ACC112 (cell line): ENCODE data around the gene E2F2.

Experiments used
- H2AFZ ChIP-seq: fragments of 200-600 bp; sonication (generic); one replicate; pipeline ENCODE4 v1.6.0; 2017; ENCODE audit warnings: antibody characterized with exemption, low read length; ENCODE audit not compliant: unreplicated experiment
- H3K27ac ChIP-seq: fragments of 200-600 bp; sonication (generic); 2 replicates; pipeline ENCODE4 v1.5.1; 2014; ENCODE audit warnings: low read depth, mild to moderate bottlenecking, antibody characterized with exemption, low read length, moderate library complexity
- H3K27me3 ChIP-seq: fragments of 200-600 bp; sonication (generic); 2 replicates; pipeline ENCODE4 v1.6.1; 2014; ENCODE audit warnings: mild to moderate bottlenecking, antibody characterized with exemption, low read length, moderate library complexity, mixed read lengths; ENCODE audit not compliant: insufficient read depth
- H3K36me3 ChIP-seq: fragments of 200-600 bp; sonication (generic); 2 replicates; pipeline ENCODE4 v1.6.1; 2016; ENCODE audit warnings: mild to moderate bottlenecking, antibody characterized with exemption, low read length, moderate library complexity, mixed read lengths; ENCODE audit not compliant: insufficient read depth
- H3K4me1 ChIP-seq: fragments of 200-600 bp; sonication (generic); one replicate; pipeline ENCODE4 v1.6.1; 2016; ENCODE audit warnings: low read length, mixed read lengths; ENCODE audit not compliant: insufficient read depth, unreplicated experiment, control insufficient read depth
- H3K4me3 ChIP-seq: fragments of 200-600 bp; sonication (generic); 2 replicates; pipeline ENCODE4 v1.5.1; 2014; ENCODE audit warnings: mild to moderate bottlenecking, low read depth, low read length
- H3K79me2 ChIP-seq: fragments of 200-600 bp; sonication (generic); one replicate; pipeline ENCODE4 v1.6.0; 2016; ENCODE audit warnings: low read length; ENCODE audit not compliant: control insufficient read depth, unreplicated experiment, insufficient read depth

E2F2 gene

GRCh38 chr1:23570001-23570691, 39.1 kb upstream of the E2F2 start:
- no peaks in the 10 kb centered on the region for H3K27me3 ChIP-seq
- H3K4me3 ChIP-seq = no peak overlapping the region
- H3K27ac ChIP-seq = no peak overlapping the region
- H3K79me2 ChIP-seq = no peaks in the 10 kb centered on the region
- no peaks in the 10 kb centered on the region for H3K36me3 ChIP-seq
- peaks cover 6% of the 10 kb centered on the region for H3K4me1 ChIP-seq
- H2AFZ ChIP-seq = no peak overlapping the region

DNA sequence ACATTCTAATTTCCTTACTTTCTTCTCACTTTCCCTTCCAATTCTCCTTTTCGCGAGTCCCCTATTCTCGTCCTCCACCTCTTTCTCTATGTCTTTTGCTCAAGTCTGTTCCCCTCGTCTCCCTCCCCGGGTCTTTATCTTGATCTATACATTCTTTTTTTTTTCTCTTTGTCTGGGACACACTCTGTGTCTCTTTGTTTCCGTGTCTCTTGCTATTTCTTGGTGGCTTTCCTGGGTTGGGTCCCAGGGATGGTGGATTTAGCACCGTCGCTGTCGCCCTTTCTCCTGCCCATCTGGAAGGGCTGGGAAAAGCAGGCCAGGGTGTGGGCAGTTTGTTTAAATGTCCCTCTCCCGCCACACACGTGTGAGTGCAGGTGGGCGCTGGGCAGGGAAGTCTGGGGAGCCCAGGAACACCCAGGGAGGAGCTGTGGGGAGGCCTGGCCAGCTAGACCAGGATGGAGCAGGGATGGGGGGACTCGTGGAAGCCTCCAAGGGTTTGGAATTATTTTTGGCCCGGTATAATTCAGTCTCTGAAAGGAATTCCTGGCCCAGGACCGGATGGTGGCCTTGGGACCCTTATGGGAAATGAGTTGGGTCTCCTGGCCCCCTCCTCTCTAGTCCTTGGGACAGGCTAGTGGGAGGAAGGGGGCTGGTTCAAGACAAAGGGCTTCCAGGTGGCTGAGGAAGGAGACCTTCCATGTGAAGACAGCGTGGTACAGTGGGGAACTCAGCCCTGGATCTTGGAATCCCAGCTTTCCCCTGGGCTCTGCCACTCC, 37.8 kb upstream of the E2F2 start:
- H3K27ac ChIP-seq = 0 out of 2 replicates have a peak overlapping the region, but pooled peaks have one; percentile 20
- peaks cover 12% of the 10 kb centered on the region for H3K4me1 ChIP-seq
- H3K79me2 ChIP-seq = no peaks in the 10 kb centered on the region
- H3K27me3 ChIP-seq = no peaks in the 10 kb centered on the region
- H3K36me3 ChIP-seq = no peaks in the 10 kb centered on the region
- H3K4me3 ChIP-seq = peak overlapping the region; percentile 78
- H2AFZ ChIP-seq = peak overlapping the region; percentile 90

DNA sequence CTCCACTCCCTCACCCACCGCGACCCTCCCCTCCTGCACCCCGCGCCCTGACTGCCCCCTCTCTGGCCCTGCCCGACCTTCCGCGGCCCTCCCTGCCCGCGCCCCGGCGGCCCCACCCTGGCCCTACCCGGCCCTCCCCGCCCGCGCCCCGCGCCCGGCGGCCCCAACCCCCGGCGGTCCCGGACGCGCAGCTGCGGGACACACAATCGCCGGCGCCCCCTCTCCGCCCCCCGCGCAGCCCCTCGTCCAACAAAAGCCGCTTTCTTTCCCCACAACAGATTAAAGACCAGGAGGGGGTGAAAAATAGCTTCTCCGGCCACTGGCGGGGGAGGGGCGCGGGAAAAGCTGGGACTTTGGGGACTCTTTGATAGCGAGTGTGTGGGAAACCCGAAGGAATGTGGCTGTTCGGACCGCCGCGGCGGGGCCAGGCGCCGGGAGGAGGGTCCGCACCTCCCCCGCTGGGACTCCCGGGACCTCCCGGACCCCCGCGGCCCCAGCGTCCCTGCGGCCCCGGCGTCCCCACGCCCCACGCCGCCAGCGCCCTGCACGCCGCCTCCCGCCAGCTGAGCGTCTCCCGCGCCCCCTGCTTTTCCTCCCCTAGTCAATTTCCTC, 37.1 kb upstream of the E2F2 start:
- Histone ChIP-seq H3K27me3 (no peaks in the 10 kb centered on the region), H2AFZ (peak overlapping the region; percentile 90), H3K4me3 (peak overlapping the region; percentile 78), H3K4me1 (peaks cover 13% of the 10 kb centered on the region), H3K36me3 (no peaks in the 10 kb centered on the region), H3K27ac (peak overlapping the region; percentile 20; the same call in 1 of the 2 replicates), H3K79me2 (no peaks in the 10 kb centered on the region)

DNA sequence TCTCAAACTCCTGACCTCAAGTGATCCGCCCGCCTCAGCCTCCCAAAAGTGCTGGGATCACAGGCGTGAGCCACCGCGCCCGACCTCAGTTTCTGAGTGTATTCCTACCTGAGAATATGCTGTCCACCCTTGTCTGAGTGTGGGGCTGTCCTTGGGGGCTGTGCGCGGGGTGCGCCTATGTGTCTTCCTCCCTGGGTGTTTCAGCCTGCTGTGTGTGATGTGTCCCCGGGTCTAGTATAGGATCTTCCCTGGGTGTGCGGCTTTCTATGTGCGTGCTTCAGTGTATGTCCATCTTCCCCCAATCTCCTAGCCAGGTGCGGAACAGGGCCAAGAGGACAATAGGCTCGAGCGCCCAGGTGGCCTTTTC, 36.6 kb upstream of the E2F2 start:
- Histone ChIP-seq H3K4me1 (peaks cover 17% of the 10 kb centered on the region), H3K79me2 (no peaks in the 10 kb centered on the region), H3K36me3 (no peaks in the 10 kb centered on the region), H3K27me3 (no peaks in the 10 kb centered on the region), H2AFZ (no peak overlapping the region), H3K27ac (no peak overlapping the region), H3K4me3 (peak overlapping the region; percentile 78)

DNA sequence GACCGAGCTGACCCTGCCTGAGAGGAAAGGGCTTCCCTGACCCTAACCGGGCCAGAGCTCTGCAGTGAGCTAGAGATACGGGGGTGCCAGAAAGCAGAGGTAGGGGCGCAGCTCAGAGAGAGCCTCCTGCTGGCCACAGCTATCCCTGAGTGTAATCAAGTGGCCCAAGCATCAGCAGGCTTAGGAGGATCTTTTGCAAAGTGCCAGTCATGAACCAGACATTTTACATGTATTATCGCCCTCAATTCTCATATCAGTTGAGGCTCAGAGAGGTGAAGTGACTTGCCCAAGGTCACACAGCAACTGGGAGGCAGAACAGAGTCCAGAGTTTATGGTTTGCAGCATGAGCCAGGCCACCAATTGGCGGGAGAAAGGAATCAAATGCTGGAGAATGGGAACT, 35.3 kb upstream of the E2F2 start:
- no peak overlapping the region for H3K4me3 ChIP-seq
- peaks cover 26% of the 10 kb centered on the region for H3K4me1 ChIP-seq
- no peaks in the 10 kb centered on the region for H3K27me3 ChIP-seq
- no peaks in the 10 kb centered on the region for H3K36me3 ChIP-seq
- H2AFZ ChIP-seq = no peak overlapping the region
- H3K79me2 ChIP-seq = no peaks in the 10 kb centered on the region
- H3K27ac ChIP-seq = no peak overlapping the region

- Histone ChIP-seq H3K27me3 (no peaks in the 10 kb centered on the region), H2AFZ (no peak overlapping the region), H3K4me1 (peaks cover 32% of the 10 kb centered on the region), H3K79me2 (peaks cover 1% of the 10 kb centered on the region), H3K27ac (peak overlapping the region; percentile 40), H3K4me3 (no peak overlapping the region), H3K36me3 (no peaks in the 10 kb centered on the region)
These were observed 34.7 kb upstream of the E2F2 start for GRCh38 chr1:23565776-23566175.

DNA sequence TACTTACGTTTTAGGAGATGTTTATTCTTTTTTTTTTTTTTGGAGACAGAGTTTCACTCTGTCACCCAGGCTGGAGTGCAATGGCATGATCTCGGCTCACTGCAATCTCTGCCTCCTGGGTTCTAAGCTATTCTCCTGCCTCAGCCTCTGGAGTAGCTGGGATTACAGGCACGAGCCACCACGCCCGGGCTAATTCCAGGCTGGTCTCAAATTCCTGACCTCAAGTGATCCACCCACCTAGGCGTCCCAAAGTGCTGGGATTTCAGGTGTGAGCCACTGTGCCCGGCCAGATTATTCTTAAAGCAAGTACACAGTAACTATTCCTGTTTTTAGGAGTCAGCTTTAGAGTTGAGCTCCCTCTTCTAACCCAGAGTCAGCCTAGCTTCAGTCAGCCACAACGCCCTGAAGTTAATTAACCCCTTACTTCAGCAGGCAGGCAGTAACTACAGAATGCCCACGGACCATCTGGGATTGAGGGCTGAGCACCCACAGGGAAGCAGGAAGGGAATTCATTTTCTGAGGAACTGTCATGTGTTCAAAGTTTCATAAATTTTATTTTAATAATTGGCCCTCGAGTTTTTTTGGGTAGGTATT, 33.6 kb upstream of the E2F2 start:
- Histone ChIP-seq H3K36me3 (no peaks in the 10 kb centered on the region), H3K4me1 (peaks cover 43% of the 10 kb centered on the region), H2AFZ (no peak overlapping the region), H3K27ac (no peak overlapping the region), H3K27me3 (no peaks in the 10 kb centered on the region), H3K4me3 (no peak overlapping the region), H3K79me2 (peaks cover 7% of the 10 kb centered on the region)

DNA sequence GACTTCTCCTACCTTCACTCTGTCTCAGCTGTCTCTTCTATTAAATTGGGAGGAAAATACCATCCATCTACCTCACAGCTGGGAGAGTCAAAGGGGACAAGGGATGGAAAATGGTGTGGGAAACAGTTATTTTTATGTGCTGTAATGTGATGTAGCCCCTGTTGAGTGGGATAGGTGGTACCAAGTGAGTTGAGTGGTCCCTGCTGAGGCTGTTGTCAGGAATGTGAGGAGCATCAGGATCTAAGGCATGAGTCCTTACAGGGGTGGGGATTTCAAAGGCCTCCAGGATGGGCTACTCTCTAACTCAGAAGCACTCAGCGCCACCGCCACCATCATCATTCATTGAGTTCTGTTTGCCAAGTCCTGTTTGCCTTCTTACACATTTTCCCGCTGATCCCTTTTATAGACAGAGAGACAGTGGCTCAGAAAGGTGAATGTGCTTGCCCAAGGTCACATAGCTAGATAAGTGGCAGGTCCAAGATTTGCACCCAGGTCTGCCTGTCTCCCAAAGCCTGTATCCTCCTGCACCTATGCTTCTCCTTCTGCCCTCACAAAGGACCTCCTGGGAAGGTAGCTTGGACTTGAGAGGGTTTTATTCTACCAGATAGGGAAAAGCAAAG, 32.8 kb upstream of the E2F2 start:
- peak overlapping the region; percentile 95 for H3K27ac ChIP-seq
- H2AFZ ChIP-seq = no peak overlapping the region
- H3K36me3 ChIP-seq = peaks cover 3% of the 10 kb centered on the region; the same call in 1 of the 2 replicates
- H3K4me3 ChIP-seq = no peak overlapping the region
- peaks cover 39% of the 10 kb centered on the region for H3K4me1 ChIP-seq
- peaks cover 11% of the 10 kb centered on the region for H3K79me2 ChIP-seq
- H3K27me3 ChIP-seq = no peaks in the 10 kb centered on the region

DNA sequence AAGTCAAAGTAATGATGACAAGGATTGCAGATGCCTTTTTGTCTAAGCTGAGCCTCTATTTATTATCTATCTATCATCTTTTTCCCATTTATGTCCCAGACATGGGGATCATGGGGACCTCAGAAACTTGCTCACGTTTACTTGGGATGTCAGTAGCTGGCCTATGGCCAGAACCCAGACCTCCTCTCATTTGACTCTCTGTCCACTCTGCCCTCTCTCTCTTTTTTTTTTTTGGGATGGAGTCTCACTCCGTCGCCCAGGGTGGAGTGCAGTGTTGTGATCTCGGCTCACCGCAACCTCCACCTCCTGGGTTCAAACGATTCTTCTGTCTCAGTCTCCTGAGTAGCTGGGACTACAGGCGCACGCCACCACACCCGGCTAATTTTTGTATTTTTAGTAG, 32.0 kb upstream of the E2F2 start:
- Histone ChIP-seq H3K27me3 (no peaks in the 10 kb centered on the region), H2AFZ (no peak overlapping the region), H3K4me1 (peaks cover 37% of the 10 kb centered on the region), H3K79me2 (peaks cover 19% of the 10 kb centered on the region), H3K27ac (peak overlapping the region; percentile 95), H3K4me3 (no peak overlapping the region; the same call in 1 of the 2 replicates), H3K36me3 (peaks cover 12% of the 10 kb centered on the region; the same call in 1 of the 2 replicates)

- peak overlapping the region; percentile 49 for H3K4me3 ChIP-seq
- H3K79me2 ChIP-seq = peaks cover 26% of the 10 kb centered on the region
- H3K27ac ChIP-seq = peak overlapping the region; percentile 95
- H3K36me3 ChIP-seq = peaks cover 19% of the 10 kb centered on the region; the same call in 1 of the 2 replicates
- no peaks in the 10 kb centered on the region for H3K27me3 ChIP-seq
- H3K4me1 ChIP-seq = peaks cover 39% of the 10 kb centered on the region
- no peak overlapping the region for H2AFZ ChIP-seq
These were observed 31.3 kb upstream of the E2F2 start for GRCh38 chr1:23562137-23562876.
